CD14-positive monocyte (primary cell): ENCODE results near the gene DMXL2. TPM values are rescaled to one million over a fixed set of nuclear protein-coding genes. Genes with fewer than 3 reads are reported as not detected.

Source experiments
- DNase-seq, 3 donors: peaks; one replicate each; pipeline ENCODE4 v3.0.0-alpha.2; 2011 to 2022
- H2AFZ ChIP-seq: 2 replicates; pipeline ENCODE4 v1.6.0; 2012; ENCODE audit warnings: mild to moderate bottlenecking, low read depth, low read length, inconsistent platforms; ENCODE audit not compliant: insufficient read depth, poor library complexity, severe bottlenecking
- H3K27ac ChIP-seq, 2 donors: 1 replicate in 1 of 2; 2 replicates in 1 of 2; pipeline ENCODE4 v1.5.1; 2012 to 2013; ENCODE audit warnings: low read length in 2 of 2, control low read depth in 1 of 2, inconsistent platforms in 1 of 2, low read depth in 1 of 2, mild to moderate bottlenecking in 1 of 2
- H3K27me3 ChIP-seq, 2 donors: one replicate each; pipeline versions ENCODE4 v1.6.0 to v1.6.1; 2011 to 2013; ENCODE audit warnings: low read length in 2 of 2; ENCODE audit not compliant: control insufficient read depth in 2 of 2, insufficient read depth in 2 of 2
- H3K36me3 ChIP-seq, 2 donors: replicated peaks in 1 of 2; 1 replicate in 1 of 2; 2 replicates in 1 of 2; pipeline versions ENCODE4 v1.5.1 to v1.6.1; 2012 to 2013; ENCODE audit warnings: low read length in 2 of 2, control low read depth in 1 of 2, inconsistent platforms in 1 of 2, mild to moderate bottlenecking in 1 of 2; ENCODE audit not compliant: insufficient read depth in 2 of 2, control insufficient read depth in 1 of 2
- H3K4me1 ChIP-seq, 2 donors: 1 replicate in 1 of 2; 2 replicates in 1 of 2; pipeline versions ENCODE4 v1.5.1 to v1.6.1; 2012 to 2013; ENCODE audit warnings: low read length in 2 of 2, control low read depth in 1 of 2, inconsistent platforms in 1 of 2, mild to moderate bottlenecking in 1 of 2, moderate library complexity in 1 of 2; ENCODE audit not compliant: insufficient read depth in 2 of 2, control insufficient read depth in 1 of 2
- H3K4me2 ChIP-seq: replicated peaks from 2 replicates; pipeline ENCODE3; 2012; ENCODE audit warnings: low read length, moderate library complexity, mild to moderate bottlenecking; ENCODE audit not compliant: poor library complexity, severe bottlenecking; ENCODE audit errors: extremely low read depth
- H3K4me3 ChIP-seq, 3 experiments: fragments of 200-600 bp in 1 of 3; sonication (generic) in 1 of 3; replicated peaks in 1 of 3; 1 replicate in 2 of 3; 2 replicates in 1 of 3; pipeline ENCODE4 v1.5.1; 2011 to 2013; ENCODE audit warnings: low read length in 3 of 3, mild to moderate bottlenecking in 3 of 3, control low read depth in 2 of 3, low read depth in 2 of 3, inconsistent platforms in 1 of 3, moderate library complexity in 1 of 3
- H3K79me2 ChIP-seq: 2 replicates; pipeline ENCODE4 v1.6.0; 2012; ENCODE audit warnings: mild to moderate bottlenecking, control low read depth, inconsistent platforms, low read length, moderate library complexity; ENCODE audit not compliant: insufficient read depth
- H3K9ac ChIP-seq: 2 replicates; pipeline ENCODE4 v1.6.0; 2017; ENCODE audit warnings: low read length, mild to moderate bottlenecking; ENCODE audit not compliant: insufficient read depth, poor library complexity, severe bottlenecking
- H3K9me3 ChIP-seq, 2 donors: replicated peaks in 1 of 2; 1 replicate in 1 of 2; 2 replicates in 1 of 2; pipeline versions ENCODE4 v1.5.1 to v1.6.1; 2012 to 2013; ENCODE audit warnings: low read length in 2 of 2, control low read depth in 1 of 2; ENCODE audit not compliant: control insufficient read depth in 1 of 2, insufficient read depth in 1 of 2
- H4K20me1 ChIP-seq: 2 replicates; pipeline ENCODE4 v1.6.0; 2012; ENCODE audit warnings: mild to moderate bottlenecking, low read length, control low read depth, moderate library complexity; ENCODE audit not compliant: insufficient read depth
- H3K27ac Mint-ChIP-seq, 7 donors: one replicate each; pipeline ENCODE4 v1.8.0; 2020; ENCODE audit warnings: mild to moderate bottlenecking in 7 of 7, mixed read lengths in 7 of 7, moderate library complexity in 6 of 7, inconsistent platforms in 2 of 7
- H3K27me3 Mint-ChIP-seq, 3 donors: one replicate each; pipeline ENCODE4 v1.8.0; 2021 to 2022; ENCODE audit warnings: low read depth in 3 of 3, mild to moderate bottlenecking in 3 of 3, mixed read lengths in 3 of 3, moderate library complexity in 3 of 3, inconsistent platforms in 1 of 3
- H3K36me3 Mint-ChIP-seq, 2 donors: one replicate each; pipeline ENCODE4 v1.8.0; 2020; ENCODE audit warnings: mixed read lengths in 2 of 2, inconsistent platforms in 1 of 2, mild to moderate bottlenecking in 1 of 2
- H3K4me1 Mint-ChIP-seq: one replicate; pipeline ENCODE4 v1.8.0; 2020; ENCODE audit warnings: mild to moderate bottlenecking, mixed read lengths
- H3K4me3 Mint-ChIP-seq, 2 donors: one replicate each; pipeline ENCODE4 v1.8.0; 2020; ENCODE audit warnings: mild to moderate bottlenecking in 2 of 2, mixed read lengths in 2 of 2, moderate library complexity in 1 of 2
- H3K9me3 Mint-ChIP-seq, 7 donors: one replicate each; pipeline ENCODE4 v1.8.0; 2020 to 2022; ENCODE audit warnings: mixed read lengths in 7 of 7, mild to moderate bottlenecking in 6 of 7, moderate library complexity in 6 of 7, inconsistent platforms in 2 of 7
- WGBS: methylation state at CpG from one replicate; pipeline ENCODE4 v1.1.5; 2013; ENCODE audit warnings: missing lambda C conversion rate; ENCODE audit not compliant: insufficient coverage; 5-methylcytosine and 5-hydroxymethylcytosine counted together
- intact Hi-C, 2 donors: fragments of 100-400 bp; cut with micrococcal nuclease; formaldehyde crosslinking; loops; one replicate each; pipeline versions ENCODE4 v1.15.0 to v1.15.1; 2023
- polyA plus RNA-seq, 3 donors: library from polyadenylated mRNA; depleted of rRNA in 1 of 3; unstranded in 2 of 3; stranded (reverse) in 1 of 3; fragments of 300-500 nt in 2 of 3; fragments of >200 nt in 1 of 3; fragmentation: Illumina TruSeq in 2 of 3; gene quantifications; 1 replicate in 2 of 3; 2 replicates in 1 of 3; pipeline ENCODE4 v1.2.3, GENCODE V29; 2012 to 2021
- TF ChIP-seq, protein P1 (sequence below): fragments of 200-600 bp; IDR thresholded peaks from one replicate; pipeline ENCODE4 v1.8.0; 2022; ENCODE audit warnings: antibody characterized with exemption, mild to moderate bottlenecking

The DMXL2 gene
- polyA plus RNA-seq, 3 donors: 29.1 to 449 (median 45.5) TPM

DNA sequence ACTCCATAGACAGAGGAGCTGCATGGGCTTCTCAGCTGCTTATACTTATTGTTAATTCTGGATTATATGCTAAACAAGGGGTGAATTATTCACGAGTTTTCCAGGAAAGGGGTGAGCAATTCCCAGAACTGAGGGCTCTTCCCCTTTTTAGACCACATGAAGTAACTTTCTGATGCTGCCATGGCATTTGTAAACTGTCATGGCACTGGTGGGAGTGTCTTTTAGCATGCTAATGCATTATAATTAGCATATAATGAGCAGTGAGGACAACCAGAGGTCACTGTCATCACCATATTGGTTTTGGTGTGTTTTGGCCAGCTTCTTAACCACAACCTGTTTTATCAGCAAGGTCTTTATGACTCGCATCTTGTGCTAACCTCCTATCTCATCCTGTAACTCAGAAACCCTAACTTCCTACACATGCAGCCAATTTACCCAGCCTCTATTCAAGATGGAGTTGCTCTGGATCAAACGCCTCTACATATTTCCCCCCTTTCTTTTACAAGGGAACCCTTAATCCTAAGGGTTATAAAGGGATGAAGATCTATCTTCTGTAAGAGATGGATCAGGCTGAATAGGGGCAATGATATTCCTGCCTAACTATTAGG is 12.1 kb upstream of the DMXL2 start:
- peaks cover 0 to 2% (median 0%) of the 10 kb centered on the region in 7 donors for H3K9me3 Mint-ChIP-seq

DNA sequence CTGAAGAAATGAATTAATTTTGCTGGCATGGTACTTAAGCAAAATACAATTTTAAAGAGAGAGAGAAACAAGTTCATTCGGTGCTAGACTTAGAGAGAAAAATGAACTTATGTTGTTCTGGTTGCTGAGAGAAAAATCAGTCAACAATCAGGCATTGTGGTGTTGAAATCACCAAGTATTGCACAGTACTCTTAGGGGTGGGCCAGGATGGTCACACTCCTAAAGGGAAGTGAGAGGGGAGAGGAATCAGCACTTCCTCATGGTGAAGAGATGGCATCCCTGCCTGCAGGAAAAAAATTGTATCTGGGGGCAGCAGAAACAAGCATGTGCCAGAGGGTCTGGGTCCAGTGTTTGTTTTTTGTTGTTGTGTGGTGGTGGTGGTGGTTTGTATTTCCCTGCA is 7.0 kb upstream of the DMXL2 start:
- no peaks in the 10 kb centered on the region for H3K36me3 ChIP-seq
- peak overlapping the region; percentile 31 to 72 for H3K4me3 Mint-ChIP-seq
- TF ChIP-seq, protein P1, sequence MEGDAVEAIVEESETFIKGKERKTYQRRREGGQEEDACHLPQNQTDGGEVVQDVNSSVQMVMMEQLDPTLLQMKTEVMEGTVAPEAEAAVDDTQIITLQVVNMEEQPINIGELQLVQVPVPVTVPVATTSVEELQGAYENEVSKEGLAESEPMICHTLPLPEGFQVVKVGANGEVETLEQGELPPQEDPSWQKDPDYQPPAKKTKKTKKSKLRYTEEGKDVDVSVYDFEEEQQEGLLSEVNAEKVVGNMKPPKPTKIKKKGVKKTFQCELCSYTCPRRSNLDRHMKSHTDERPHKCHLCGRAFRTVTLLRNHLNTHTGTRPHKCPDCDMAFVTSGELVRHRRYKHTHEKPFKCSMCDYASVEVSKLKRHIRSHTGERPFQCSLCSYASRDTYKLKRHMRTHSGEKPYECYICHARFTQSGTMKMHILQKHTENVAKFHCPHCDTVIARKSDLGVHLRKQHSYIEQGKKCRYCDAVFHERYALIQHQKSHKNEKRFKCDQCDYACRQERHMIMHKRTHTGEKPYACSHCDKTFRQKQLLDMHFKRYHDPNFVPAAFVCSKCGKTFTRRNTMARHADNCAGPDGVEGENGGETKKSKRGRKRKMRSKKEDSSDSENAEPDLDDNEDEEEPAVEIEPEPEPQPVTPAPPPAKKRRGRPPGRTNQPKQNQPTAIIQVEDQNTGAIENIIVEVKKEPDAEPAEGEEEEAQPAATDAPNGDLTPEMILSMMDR: no peak
- peak; percentile 94 to 99 (median 96) for DNase-seq
- H3K79me2 ChIP-seq: peaks cover 5% of the 10 kb centered on the region
- H3K4me1 ChIP-seq: peaks cover 54 to 69% of the 10 kb centered on the region in 2 donors
- H3K27ac Mint-ChIP-seq: peak overlapping the region; percentile 96 to 100 (median 98)
- H3K27me3 ChIP-seq: no peaks in the 10 kb centered on the region
- peak overlapping the region; percentile 68 for H3K4me2 ChIP-seq
- peak overlapping the region; percentile 82 for H3K9ac ChIP-seq
- H3K4me1 Mint-ChIP-seq: peaks cover 61% of the 10 kb centered on the region
- H3K9me3 ChIP-seq: no peaks in the 10 kb centered on the region
- peaks cover 0 to 3% of the 10 kb centered on the region in 2 donors for H3K36me3 Mint-ChIP-seq
- H3K9me3 Mint-ChIP-seq: no peaks in the 10 kb centered on the region
- WGBS: 0% methylated on average over 1 of the region's 1 CpG
- H4K20me1 ChIP-seq: no peaks in the 10 kb centered on the region
- intact Hi-C loops: loop anchor here in 1 of 2 donors (10.0 kb wide), 2 partner anchors 105 to 385 kb away; partner anchors contain the start of genes LYSMD2 and MAPK6
- peak overlapping the region in 2 of 3 experiments; percentile 32 to 43 for H3K4me3 ChIP-seq
- H3K27ac ChIP-seq: peak overlapping the region; percentile 84 to 99
- H3K27me3 Mint-ChIP-seq: no peaks in the 10 kb centered on the region
- H2AFZ ChIP-seq: peak overlapping the region; percentile 1

More for the DNA sequence above, 12.1 kb upstream of the DMXL2 start:
- no peaks in the 10 kb centered on the region for H3K79me2 ChIP-seq
- H3K27me3 ChIP-seq: no peaks in the 10 kb centered on the region
- H3K4me3 Mint-ChIP-seq: no peak overlapping the region
- H3K4me3 ChIP-seq: no peak overlapping the region
- H2AFZ ChIP-seq: no peak overlapping the region
- H3K27me3 Mint-ChIP-seq: peaks cover 0 to 4% (median 2%) of the 10 kb centered on the region in 3 donors
- H3K9me3 ChIP-seq: no peaks in the 10 kb centered on the region
- no peak overlapping the region for H3K9ac ChIP-seq
- H3K27ac ChIP-seq: peak overlapping the region in 1 of 2 donors; percentile 44
- intact Hi-C loops: no loop called here
- WGBS: 70% methylated on average over 1 of the region's 3 CpGs
- peaks cover 27% of the 10 kb centered on the region for H3K4me1 Mint-ChIP-seq
- no peaks in the 10 kb centered on the region for H4K20me1 ChIP-seq
- H3K4me1 ChIP-seq: peaks cover 22 to 28% of the 10 kb centered on the region in 2 donors
- no peaks in the 10 kb centered on the region for H3K36me3 Mint-ChIP-seq
- TF ChIP-seq, protein P1: no peak
- H3K36me3 ChIP-seq: no peaks in the 10 kb centered on the region
- no peak overlapping the region for H3K4me2 ChIP-seq
- peak overlapping the region in 5 of 7 donors; percentile 8 to 75 (median 68) for H3K27ac Mint-ChIP-seq
- DNase-seq: peak; percentile 59 to 74 (median 64)
